Stimulated activated CD8-positive, alpha-beta memory T cell treated with anti-CD3 and anti-CD28 coated beads, Interleukin-2, amount 100 ng/mL, for 48 hours (primary cell): ENCODE results near the gene TREML4.

ENCODE experiments used
- DNase-seq, 2 donors: peaks; one replicate each; pipeline ENCODE4 v3.0.0-alpha.2; 2020; ENCODE audit warnings: low read depth in 2 of 2

TREML4 gene

GRCh38 chr6:41252401-41253169 lies 24.4 kb downstream of the TREML4 start:
- no peak for DNase-seq

- no peak for DNase-seq
These were observed 27.0 kb downstream of the TREML4 start for GRCh38 chr6:41255110-41255509.

- DNase-seq, result no peak
These were observed 27.6 kb downstream of the TREML4 start for GRCh38 chr6:41255638-41256246.

GRCh38 chr6:41256383-41256782 lies 28.2 kb downstream of the TREML4 start:
- DNase-seq, result no peak

GRCh38 chr6:41257369-41258195 lies 29.4 kb downstream of the TREML4 start:
- no peak for DNase-seq

- DNase-seq, result no peak
These were observed 30.0 kb downstream of the TREML4 start for GRCh38 chr6:41258196-41258493.

GRCh38 chr6:41262401-41262800 lies 34.3 kb downstream of the TREML4 start:
- DNase-seq, result no peak

GRCh38 chr6:41263267-41263666 lies 35.1 kb downstream of the TREML4 start:
- DNase-seq, result no peak

GRCh38 chr6:41266541-41266940 lies 38.4 kb downstream of the TREML4 start:
- no peak for DNase-seq

- DNase-seq, result no peak
These were observed 40.3 kb downstream of the TREML4 start for GRCh38 chr6:41268478-41268877.

GRCh38 chr6:41269166-41269565 lies 41.0 kb downstream of the TREML4 start:
- no peak for DNase-seq

- DNase-seq, result no peak
These were observed 41.6 kb downstream of the TREML4 start for GRCh38 chr6:41269716-41270115.

- no peak for DNase-seq
These were observed 43.8 kb downstream of the TREML4 start for GRCh38 chr6:41271901-41272395.

- no peak for DNase-seq
These were observed 44.6 kb downstream of the TREML4 start for GRCh38 chr6:41272591-41273240.

GRCh38 chr6:41273714-41274113 lies 45.6 kb downstream of the TREML4 start:
- no peak for DNase-seq

GRCh38 chr6:41274256-41274655 lies 46.1 kb downstream of the TREML4 start:
- DNase-seq, result no peak

GRCh38 chr6:41275489-41275888 lies 47.3 kb downstream of the TREML4 start:
- no peak for DNase-seq

GRCh38 chr6:41277605-41278004 lies 49.5 kb downstream of the TREML4 start:
- DNase-seq, result no peak

- peak; percentile 36 to 57 for DNase-seq
These were observed 50.7 kb downstream of the TREML4 start for GRCh38 chr6:41278699-41279405.

- DNase-seq, result no peak
These were observed 52.4 kb downstream of the TREML4 start for GRCh38 chr6:41280381-41281057.

- no peak for DNase-seq
These were observed 55.5 kb downstream of the TREML4 start for GRCh38 chr6:41283600-41283999.
